Activated CD4-positive, CD25-positive, alpha-beta regulatory T cell treated with anti-CD3 and anti-CD28 coated beads, Interleukin-2, amount 50 U/mL, for 72 hours (primary cell): ENCODE data around the gene CCT2.

Source experiments
- DNase-seq: peaks from one replicate; pipeline ENCODE4 v3.0.0; 2021

CCT2 gene

DNA sequence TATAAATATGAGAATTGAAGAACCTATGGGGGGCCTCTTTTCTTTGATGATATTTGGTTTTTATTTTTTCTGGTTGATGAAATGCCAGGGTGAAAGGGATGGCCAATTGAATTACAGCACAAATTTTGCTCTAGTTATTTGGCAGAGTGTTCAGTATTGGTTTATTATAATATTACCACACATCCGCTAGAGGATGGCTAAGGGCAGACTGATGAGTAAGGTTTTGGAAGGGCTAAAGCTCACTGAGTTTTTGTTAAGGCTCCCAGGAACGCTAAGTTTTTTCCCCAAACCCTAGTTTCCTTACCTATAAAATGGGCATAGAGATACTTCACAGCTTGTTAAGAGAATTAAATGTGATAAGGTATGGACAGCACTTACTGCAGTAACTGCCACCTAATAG, 59.8 kb downstream of the CCT2 start:
- no peak for DNase-seq

- DNase-seq = no peak
These were observed 61.9 kb downstream of the CCT2 start for GRCh38 chr12:69647178-69647577.

DNA sequence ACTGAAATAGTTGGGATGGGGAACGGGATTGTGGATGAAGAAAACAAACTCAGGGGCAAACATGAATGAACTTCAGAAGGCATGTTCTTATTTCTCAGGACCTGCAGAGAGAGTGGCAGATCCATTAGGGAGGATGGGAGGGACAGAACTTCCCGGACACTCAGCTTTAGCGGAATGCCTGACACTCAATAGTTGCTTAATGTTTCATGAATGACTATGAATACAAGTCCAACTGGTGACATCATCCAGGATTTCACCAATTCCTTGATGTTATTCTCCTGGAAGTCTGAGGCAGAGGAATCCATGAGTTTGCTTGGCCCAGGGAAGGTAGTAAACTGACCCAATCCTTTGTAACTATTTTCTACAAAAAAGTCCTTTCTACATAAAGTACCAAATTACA, 63.2 kb downstream of the CCT2 start:
- no peak for DNase-seq

DNA sequence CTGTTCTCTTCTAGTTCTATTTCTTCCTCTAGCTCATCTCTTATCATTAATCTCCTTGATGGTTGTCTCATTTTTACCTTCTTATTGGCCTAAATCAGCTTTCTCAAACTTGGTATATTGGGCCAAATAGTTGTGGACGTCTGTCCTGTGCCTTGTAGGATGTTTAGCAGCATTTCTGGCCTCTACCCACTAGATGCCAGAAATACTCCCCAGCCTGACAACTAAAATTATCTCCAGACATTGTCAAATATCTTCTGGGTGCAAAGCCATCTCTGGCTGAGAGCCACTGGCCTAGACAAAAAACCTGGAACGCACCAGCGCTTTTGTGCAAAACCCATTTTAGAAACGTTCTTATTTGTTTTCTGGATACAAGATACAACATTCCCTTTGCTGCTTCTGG, 64.3 kb downstream of the CCT2 start:
- DNase-seq = no peak
